GM12892 (cell line): Measurements from ENCODE around the gene SUPT3H.

Experiments used
- POLR2A ChIP-seq: IDR thresholded peaks from 2 replicates; pipeline ENCODE4 v1.6.1; 2011; ENCODE audit warnings: low read depth, low read length, control low read depth
- POLR2AphosphoS5 ChIP-seq: IDR thresholded peaks from 2 replicates; pipeline ENCODE4 v1.6.1; 2011; ENCODE audit warnings: low read depth, low read length, control low read depth
- TAF1 ChIP-seq: IDR thresholded peaks from 2 replicates; pipeline ENCODE4 v1.6.1; 2011; ENCODE audit warnings: low read depth, mild to moderate bottlenecking, control low read depth, low read length, borderline replicate concordance

DNA sequence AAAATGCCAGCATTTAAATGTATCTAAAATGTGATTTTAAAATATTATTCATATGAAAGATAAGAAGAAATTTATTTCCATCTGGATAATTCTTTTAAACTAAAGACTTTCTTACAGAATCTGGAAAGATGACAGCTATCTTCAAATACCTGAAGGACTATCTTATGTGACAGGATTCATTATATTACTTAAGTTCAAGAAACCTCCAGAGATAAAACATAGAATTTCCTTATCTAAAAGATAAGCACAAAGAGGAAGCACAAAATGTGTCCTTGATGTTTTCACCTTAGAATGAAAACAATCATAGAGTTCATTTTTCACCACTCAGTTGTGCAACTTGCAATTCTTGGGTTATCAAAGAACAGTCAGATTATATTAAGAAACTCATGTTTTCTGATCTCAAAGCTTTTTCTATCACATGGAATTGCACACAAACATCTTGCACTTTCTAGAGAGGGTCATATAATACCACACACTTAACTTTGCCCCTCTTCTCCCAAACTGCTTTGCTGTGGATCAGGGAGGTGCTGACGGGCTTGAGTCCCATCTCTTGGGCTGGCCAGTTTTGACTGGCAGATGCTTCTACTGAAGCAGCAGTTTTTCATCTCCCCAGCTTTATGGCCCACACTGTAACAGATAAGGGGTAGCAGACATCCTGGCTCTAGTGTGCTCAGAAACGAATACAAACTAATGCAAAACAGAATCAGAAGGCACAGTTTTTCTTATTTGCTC lies 522.9 kb downstream of the SUPT3H start:
- TF ChIP-seq POLR2A (no peak), POLR2AphosphoS5 (no peak), TAF1 (no peak)
